ENCODE results near the gene TNFSF10.

DNA sequence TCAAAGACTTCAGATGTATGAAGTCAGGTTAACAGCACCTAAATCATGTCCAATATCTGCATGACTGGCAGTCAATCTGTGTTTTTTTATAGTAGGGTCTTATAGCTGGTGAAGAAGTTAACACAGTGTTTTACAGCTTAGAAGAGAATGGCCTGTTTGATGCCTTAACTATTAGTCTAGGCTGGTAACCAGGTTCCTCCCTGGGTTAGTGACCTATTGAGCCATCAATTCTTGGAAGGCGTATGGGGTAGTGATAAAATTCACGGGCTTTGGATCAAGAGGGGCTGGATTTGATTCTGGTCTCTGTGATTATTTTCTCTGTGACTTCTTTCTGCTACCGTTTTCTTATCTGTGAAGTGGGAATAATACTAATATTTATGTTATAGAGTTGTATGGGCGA lies 16.0 kb upstream of the TNFSF10 start:
- TF ChIP-seq JUNB (IDR thresholded peaks at IDR 0.05), result no peak
- TF ChIP-seq, protein P1, sequence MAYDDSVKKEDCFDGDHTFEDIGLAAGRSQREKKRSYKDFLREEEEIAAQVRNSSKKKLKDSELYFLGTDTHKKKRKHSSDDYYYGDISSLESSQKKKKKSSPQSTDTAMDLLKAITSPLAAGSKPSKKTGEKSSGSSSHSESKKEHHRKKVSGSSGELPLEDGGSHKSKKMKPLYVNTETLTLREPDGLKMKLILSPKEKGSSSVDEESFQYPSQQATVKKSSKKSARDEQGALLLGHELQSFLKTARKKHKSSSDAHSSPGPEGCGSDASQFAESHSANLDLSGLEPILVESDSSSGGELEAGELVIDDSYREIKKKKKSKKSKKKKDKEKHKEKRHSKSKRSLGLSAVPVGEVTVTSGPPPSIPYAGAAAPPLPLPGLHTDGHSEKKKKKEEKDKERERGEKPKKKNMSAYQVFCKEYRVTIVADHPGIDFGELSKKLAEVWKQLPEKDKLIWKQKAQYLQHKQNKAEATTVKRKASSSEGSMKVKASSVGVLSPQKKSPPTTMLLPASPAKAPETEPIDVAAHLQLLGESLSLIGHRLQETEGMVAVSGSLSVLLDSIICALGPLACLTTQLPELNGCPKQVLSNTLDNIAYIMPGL (CRISPR knock-in tag; IDR thresholded peaks at IDR 0.05; ENCODE audit: borderline replicate concordance), result no peak
- TF ChIP-seq POLR2A (IDR thresholded peaks at IDR 0.05; ENCODE audit: low read length), result no peak
- TF ChIP-seq, protein P2, sequence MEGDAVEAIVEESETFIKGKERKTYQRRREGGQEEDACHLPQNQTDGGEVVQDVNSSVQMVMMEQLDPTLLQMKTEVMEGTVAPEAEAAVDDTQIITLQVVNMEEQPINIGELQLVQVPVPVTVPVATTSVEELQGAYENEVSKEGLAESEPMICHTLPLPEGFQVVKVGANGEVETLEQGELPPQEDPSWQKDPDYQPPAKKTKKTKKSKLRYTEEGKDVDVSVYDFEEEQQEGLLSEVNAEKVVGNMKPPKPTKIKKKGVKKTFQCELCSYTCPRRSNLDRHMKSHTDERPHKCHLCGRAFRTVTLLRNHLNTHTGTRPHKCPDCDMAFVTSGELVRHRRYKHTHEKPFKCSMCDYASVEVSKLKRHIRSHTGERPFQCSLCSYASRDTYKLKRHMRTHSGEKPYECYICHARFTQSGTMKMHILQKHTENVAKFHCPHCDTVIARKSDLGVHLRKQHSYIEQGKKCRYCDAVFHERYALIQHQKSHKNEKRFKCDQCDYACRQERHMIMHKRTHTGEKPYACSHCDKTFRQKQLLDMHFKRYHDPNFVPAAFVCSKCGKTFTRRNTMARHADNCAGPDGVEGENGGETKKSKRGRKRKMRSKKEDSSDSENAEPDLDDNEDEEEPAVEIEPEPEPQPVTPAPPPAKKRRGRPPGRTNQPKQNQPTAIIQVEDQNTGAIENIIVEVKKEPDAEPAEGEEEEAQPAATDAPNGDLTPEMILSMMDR (IDR thresholded peaks at IDR 0.05), result no peak
- TF ChIP-seq RFX5 (IDR thresholded peaks at IDR 0.05), result no peak
- TF ChIP-seq ZNF302 (CRISPR knock-in tag; IDR thresholded peaks at IDR 0.05), result no peak
- no peak for TF ChIP-seq POLR2AphosphoS2 (conservative IDR thresholded peaks at IDR 0.05; ENCODE audit: low read length)
- TF ChIP-seq RAD21 (conservative IDR thresholded peaks at IDR 0.05 in 1 of 2, IDR thresholded peaks at IDR 0.05 in 1 of 2), result no peak
- no peak for TF ChIP-seq ZC3H11A (IDR thresholded peaks at IDR 0.05)
- TF ChIP-seq SMC3 (IDR thresholded peaks at IDR 0.05), result no peak
- TF ChIP-seq, protein P3, sequence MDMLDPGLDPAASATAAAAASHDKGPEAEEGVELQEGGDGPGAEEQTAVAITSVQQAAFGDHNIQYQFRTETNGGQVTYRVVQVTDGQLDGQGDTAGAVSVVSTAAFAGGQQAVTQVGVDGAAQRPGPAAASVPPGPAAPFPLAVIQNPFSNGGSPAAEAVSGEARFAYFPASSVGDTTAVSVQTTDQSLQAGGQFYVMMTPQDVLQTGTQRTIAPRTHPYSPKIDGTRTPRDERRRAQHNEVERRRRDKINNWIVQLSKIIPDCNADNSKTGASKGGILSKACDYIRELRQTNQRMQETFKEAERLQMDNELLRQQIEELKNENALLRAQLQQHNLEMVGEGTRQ (IDR thresholded peaks at IDR 0.05), result no peak
- no peak for TF ChIP-seq EP300 (IDR thresholded peaks at IDR 0.05)
- no peak for TF ChIP-seq PHF8 (IDR thresholded peaks at IDR 0.05; ENCODE audit: borderline replicate concordance, low read depth)

Measured in A549 (cell line).